GM12892 (cell line): ENCODE data around the gene VSTM4.

ENCODE experiments used
- DNase-seq: peaks from one replicate; pipeline ENCODE4 v3.0.0; 2011; ENCODE audit not compliant: insufficient read length
- FAIRE-seq: peaks from 2 replicates; lab custom pipeline; 2011; peaks lifted over from hg19 to GRCh38; lab: Jason Lieb, UNC
- POLR2A ChIP-seq: IDR thresholded peaks from 2 replicates; pipeline ENCODE4 v1.6.1; 2011; ENCODE audit warnings: low read depth, low read length, control low read depth
- POLR2AphosphoS5 ChIP-seq: IDR thresholded peaks from 2 replicates; pipeline ENCODE4 v1.6.1; 2011; ENCODE audit warnings: low read depth, low read length, control low read depth
- TAF1 ChIP-seq: IDR thresholded peaks from 2 replicates; pipeline ENCODE4 v1.6.1; 2011; ENCODE audit warnings: low read depth, mild to moderate bottlenecking, control low read depth, low read length, borderline replicate concordance

VSTM4 gene

GRCh38 chr10:49057231-49057880, 58.0 kb downstream of the VSTM4 start:
- FAIRE-seq = no peak
- TF ChIP-seq POLR2AphosphoS5 (no peak), TAF1 (no peak)
- no peak for DNase-seq

GRCh38 chr10:49056356-49056755, 59.0 kb downstream of the VSTM4 start:
- TF ChIP-seq POLR2A = no peak
- no peak for TF ChIP-seq POLR2AphosphoS5
- TF ChIP-seq TAF1 = no peak
- DNase-seq (no peak), FAIRE-seq (no peak)

- TF ChIP-seq POLR2AphosphoS5 (no peak), POLR2A (no peak), TAF1 (no peak)
- no peak for FAIRE-seq
- DNase-seq = no peak
These were observed 60.0 kb downstream of the VSTM4 start for GRCh38 chr10:49055221-49055849.

GRCh38 chr10:49054753-49055152, 60.6 kb downstream of the VSTM4 start:
- TF ChIP-seq POLR2AphosphoS5 = no peak
- no peak for TF ChIP-seq POLR2A
- TF ChIP-seq TAF1 = no peak
- FAIRE-seq (no peak), DNase-seq (no peak)

GRCh38 chr10:49053998-49054692, 61.2 kb downstream of the VSTM4 start:
- no peak for DNase-seq
- no peak for FAIRE-seq
- TF ChIP-seq POLR2AphosphoS5 (no peak), TAF1 (no peak), POLR2A (no peak)

- peak; percentile 91 for FAIRE-seq
- no peak for DNase-seq
- TF ChIP-seq POLR2AphosphoS5 = no peak; the same call in 1 of the 2 replicates
- TF ChIP-seq TAF1 = no peak
- no peak for TF ChIP-seq POLR2A
These were observed 62.0 kb downstream of the VSTM4 start for GRCh38 chr10:49053053-49053997.

- TF ChIP-seq POLR2AphosphoS5 = no peak
- no peak for TF ChIP-seq POLR2A
- TF ChIP-seq TAF1 = no peak
- FAIRE-seq = no peak
These were observed 63.3 kb downstream of the VSTM4 start for GRCh38 chr10:49052069-49052468.

GRCh38 chr10:49050906-49051305, 64.4 kb downstream of the VSTM4 start:
- no peak for TF ChIP-seq TAF1
- TF ChIP-seq POLR2A = no peak
- TF ChIP-seq POLR2AphosphoS5 = no peak
- FAIRE-seq (no peak), DNase-seq (no peak)

More at GRCh38 chr10:49052069-49052468, 63.3 kb downstream of the VSTM4 start:
- no peak for DNase-seq

- TF ChIP-seq POLR2AphosphoS5 = no peak
- no peak for TF ChIP-seq POLR2A
- TF ChIP-seq TAF1 = no peak
- DNase-seq (no peak), FAIRE-seq (no peak)
These were observed 65.0 kb downstream of the VSTM4 start for GRCh38 chr10:49050366-49050765.

- no peak for TF ChIP-seq TAF1
- TF ChIP-seq POLR2AphosphoS5 = no peak
- TF ChIP-seq POLR2A = no peak
- DNase-seq (no peak), FAIRE-seq (no peak)
These were observed 65.7 kb downstream of the VSTM4 start for GRCh38 chr10:49049660-49050059.

- DNase-seq (no peak), FAIRE-seq (no peak)
- no peak for TF ChIP-seq POLR2AphosphoS5
These were observed 68.1 kb downstream of the VSTM4 start for GRCh38 chr10:49047128-49047639.
